HG03432 (cell line): ENCODE measurements around the gene SYT12.
"Not testable (repeated sequence)": the region's sequence is repeated elsewhere in the genome, so short reads cannot be mapped to it uniquely, and the experiment has no call there.

ENCODE experiments used
- ATAC-seq: cut with Tn5 transposase; IDR thresholded peaks from one replicate; pipeline ENCODE4 v1.9.1; 2021; ENCODE audit warnings: mild to moderate bottlenecking, moderate library complexity; ENCODE audit not compliant: unreplicated experiment

SYT12 gene

GRCh38 chr11:67022961-67023956 is at the start of gene SYT12:
TSS of gene SYT12 (plus strand) at chr11:67023134. CDS start at chr11:67030145, 7,011 bp downstream.
- no peak for ATAC-seq

GRCh38 chr11:66973956-66974580 is 48.9 kb upstream of the SYT12 start:
- ATAC-seq: no peak

- ATAC-seq: no peak
Measured at GRCh38 chr11:66974724-66975404, 48.1 kb upstream of the SYT12 start, which contains the start of gene C11orf86. TSS of gene C11orf86 (plus strand) at chr11:66975304. CDS start at chr11:66975363, 59 bp downstream.

GRCh38 chr11:66975405-66976027 is 47.4 kb upstream of the SYT12 start:
- no peak for ATAC-seq

GRCh38 chr11:66976028-66976467 is 46.9 kb upstream of the SYT12 start:
- no peak for ATAC-seq

GRCh38 chr11:66976925-66977324 is 46.0 kb upstream of the SYT12 start:
- no peak for ATAC-seq

- ATAC-seq: no peak
Measured at GRCh38 chr11:66978229-66978628, 44.7 kb upstream of the SYT12 start.

- no peak for ATAC-seq
Measured at GRCh38 chr11:66978717-66979116, 44.2 kb upstream of the SYT12 start.

- ATAC-seq: no peak
Measured at GRCh38 chr11:66979336-66979980, 43.5 kb upstream of the SYT12 start.

- ATAC-seq: no peak
Measured at GRCh38 chr11:66981976-66982578, 40.9 kb upstream of the SYT12 start.

GRCh38 chr11:66983275-66983924 is 39.5 kb upstream of the SYT12 start:
- ATAC-seq: no peak

- ATAC-seq: no peak
Measured at GRCh38 chr11:66985508-66986177, 37.3 kb upstream of the SYT12 start.

- ATAC-seq: no peak
Measured at GRCh38 chr11:66986178-66986545, 36.8 kb upstream of the SYT12 start.

- no peak for ATAC-seq
Measured at GRCh38 chr11:66987158-66987620, 35.7 kb upstream of the SYT12 start.

- ATAC-seq: no peak
Measured at GRCh38 chr11:66987924-66988637, 34.9 kb upstream of the SYT12 start.

- not testable (repeated sequence) for ATAC-seq
Measured at GRCh38 chr11:66988741-66989140, 34.2 kb upstream of the SYT12 start.

GRCh38 chr11:66989360-66989759 is 33.6 kb upstream of the SYT12 start:
- ATAC-seq: not testable (repeated sequence)

- ATAC-seq: no peak
Measured at GRCh38 chr11:66992041-66992440, 30.9 kb upstream of the SYT12 start.
